HepG2 (cell line): ENCODE data around the gene CARMIL3. TPM values are rescaled to one million over a fixed set of nuclear protein-coding genes. Genes with fewer than 3 reads are reported as not detected.
A peak's percentile ranks its signal among the peaks of the same experiment; 100 is the strongest.

ENCODE experiments used
- AGO1 ChIP-seq: fragments of 200-400 bp; formaldehyde crosslinking; IDR thresholded peaks from 2 replicates; pipeline ENCODE4 v1.6.1; 2017; ENCODE audit warnings: mild to moderate bottlenecking, low read depth, low read length, moderate library complexity; ENCODE audit not compliant: poor library complexity, severe bottlenecking
- CHCHD3 ChIP-seq: sonication (generic); formaldehyde crosslinking; IDR thresholded peaks from 2 replicates; pipeline ENCODE4 v1.8.0; 2022; ENCODE audit warnings: mild to moderate bottlenecking, missing genetic modification reagents, moderate library complexity
- FOSL2 ChIP-seq: sonication (generic); formaldehyde crosslinking; IDR thresholded peaks from 2 replicates; pipeline ENCODE4 v1.4.0; 2020; ENCODE audit warnings: missing genetic modification reagents
- GLI4 ChIP-seq: sonication (generic); formaldehyde crosslinking; IDR thresholded peaks from 2 replicates; pipeline ENCODE4 v1.5.1; 2020; ENCODE audit warnings: missing genetic modification reagents, mild to moderate bottlenecking, moderate library complexity, borderline replicate concordance
- GTF3A ChIP-seq: sonication (generic); formaldehyde crosslinking; conservative IDR thresholded peaks from 2 replicates; pipeline ENCODE4 v1.4.0; 2020; ENCODE audit warnings: mild to moderate bottlenecking, missing genetic modification reagents
- HNRNPH1 ChIP-seq: fragments of 200-400 bp; formaldehyde crosslinking; optimal IDR thresholded peaks from 2 replicates; pipeline ENCODE3; 2017; ENCODE audit warnings: mild to moderate bottlenecking, low read depth, low read length
- HOXA5 ChIP-seq: sonication (generic); formaldehyde crosslinking; IDR thresholded peaks from 2 replicates; pipeline ENCODE4 v1.4.0; 2020; ENCODE audit warnings: missing genetic modification reagents
- HOXA9 ChIP-seq: sonication (generic); formaldehyde crosslinking; IDR thresholded peaks from 2 replicates; pipeline ENCODE4 v1.8.1; 2022; ENCODE audit warnings: missing genetic modification reagents, mild to moderate bottlenecking, moderate library complexity, borderline replicate concordance
- MED13 ChIP-seq: sonication (generic); formaldehyde crosslinking; IDR thresholded peaks from 2 replicates; pipeline ENCODE4 v1.5.0; 2020; ENCODE audit warnings: missing genetic modification reagents
- PAWR ChIP-seq: sonication (generic); formaldehyde crosslinking; IDR thresholded peaks from 2 replicates; pipeline ENCODE4 v1.4.0; 2020; ENCODE audit warnings: missing genetic modification reagents, mild to moderate bottlenecking, borderline replicate concordance
- PHF5A ChIP-seq: IDR thresholded peaks from one replicate; pipeline ENCODE4 v1.6.1; 2018; ENCODE audit warnings: low read depth, missing genetic modification reagents; ENCODE audit not compliant: unreplicated experiment
- PTBP1 ChIP-seq: fragments of 200-400 bp; formaldehyde crosslinking; IDR thresholded peaks from 2 replicates; pipeline ENCODE4 v1.6.1; 2018; ENCODE audit warnings: low read length, low read depth; ENCODE audit not compliant: poor library complexity, severe bottlenecking
- ZNF180 ChIP-seq: sonication (generic); formaldehyde crosslinking; IDR thresholded peaks from 2 replicates; pipeline ENCODE4 v1.4.0; 2020; ENCODE audit warnings: low read depth, missing genetic modification reagents, borderline replicate concordance
- ZNF496 ChIP-seq: sonication (generic); formaldehyde crosslinking; IDR thresholded peaks from 2 replicates; pipeline ENCODE4 v1.8.1; 2023; ENCODE audit warnings: mild to moderate bottlenecking, moderate library complexity, missing genetic modification reagents; ENCODE audit not compliant: insufficient replicate concordance
- ZNF547 ChIP-seq: sonication (generic); formaldehyde crosslinking; IDR thresholded peaks from 2 replicates; pipeline ENCODE4 v1.5.1; 2020; ENCODE audit warnings: mild to moderate bottlenecking, missing genetic modification reagents
- ZNF577 ChIP-seq: sonication (generic); formaldehyde crosslinking; IDR thresholded peaks from 2 replicates; pipeline ENCODE4 v1.4.0; 2020; ENCODE audit warnings: mild to moderate bottlenecking, low read depth, missing genetic modification reagents, borderline replicate concordance
- polyA plus RNA-seq, 8 experiments: library from polyadenylated mRNA; depleted of rRNA in 3 of 8; stranded (reverse) in 7 of 8; unstranded in 1 of 8; fragments of >200 nt; fragmentation: Illumina TruSeq in 4 of 8; extraction: Trizol in 4 of 8; gene quantifications; 2 replicates each; pipeline versions ENCODE4 v1.2.1 to v1.2.3, GENCODE V29; 2011 to 2016; ENCODE audit warnings: low read depth in 4 of 8, missing spikeins in 1 of 8, mixed read lengths in 1 of 8; ENCODE audit not compliant: insufficient read depth in 1 of 8
- total RNA-seq, 5 experiments: library from RNA; depleted of rRNA; stranded (reverse); fragments of >200 nt; fragmentation: Illumina TruSeq; extraction: Trizol; gene quantifications; 2 replicates each; pipeline ENCODE4 v1.2.3, GENCODE V29; 2016; ENCODE audit warnings: low read depth in 1 of 5
- TF ChIP-seq, protein P1 (sequence below): sonication (generic); formaldehyde crosslinking; IDR thresholded peaks from 2 replicates; pipeline ENCODE4 v1.4.0; 2020; ENCODE audit warnings: mild to moderate bottlenecking, missing genetic modification reagents, borderline replicate concordance
- TF ChIP-seq, protein P2 (sequence below): sonication (generic); formaldehyde crosslinking; IDR thresholded peaks from 2 replicates; pipeline ENCODE4 v1.4.0; 2020; ENCODE audit warnings: missing genetic modification reagents, borderline replicate concordance
- TF ChIP-seq, protein P3 (sequence below): sonication (generic); formaldehyde crosslinking; IDR thresholded peaks from 2 replicates; pipeline ENCODE4 v1.4.0; 2020; ENCODE audit warnings: missing genetic modification reagents
- TF ChIP-seq, protein P4 (sequence below): IDR thresholded peaks from 2 replicates; pipeline ENCODE4 v1.6.1; 2018; ENCODE audit warnings: missing genetic modification reagents, mild to moderate bottlenecking, missing compliant biosample characterization

Gene CARMIL3
- total and polyA plus RNA-seq, 2 of the 13 experiments (the other 11 are each of a cell fraction or from before 2014, with no cell fraction given), result 0.27 to 0.55 TPM

DNA sequence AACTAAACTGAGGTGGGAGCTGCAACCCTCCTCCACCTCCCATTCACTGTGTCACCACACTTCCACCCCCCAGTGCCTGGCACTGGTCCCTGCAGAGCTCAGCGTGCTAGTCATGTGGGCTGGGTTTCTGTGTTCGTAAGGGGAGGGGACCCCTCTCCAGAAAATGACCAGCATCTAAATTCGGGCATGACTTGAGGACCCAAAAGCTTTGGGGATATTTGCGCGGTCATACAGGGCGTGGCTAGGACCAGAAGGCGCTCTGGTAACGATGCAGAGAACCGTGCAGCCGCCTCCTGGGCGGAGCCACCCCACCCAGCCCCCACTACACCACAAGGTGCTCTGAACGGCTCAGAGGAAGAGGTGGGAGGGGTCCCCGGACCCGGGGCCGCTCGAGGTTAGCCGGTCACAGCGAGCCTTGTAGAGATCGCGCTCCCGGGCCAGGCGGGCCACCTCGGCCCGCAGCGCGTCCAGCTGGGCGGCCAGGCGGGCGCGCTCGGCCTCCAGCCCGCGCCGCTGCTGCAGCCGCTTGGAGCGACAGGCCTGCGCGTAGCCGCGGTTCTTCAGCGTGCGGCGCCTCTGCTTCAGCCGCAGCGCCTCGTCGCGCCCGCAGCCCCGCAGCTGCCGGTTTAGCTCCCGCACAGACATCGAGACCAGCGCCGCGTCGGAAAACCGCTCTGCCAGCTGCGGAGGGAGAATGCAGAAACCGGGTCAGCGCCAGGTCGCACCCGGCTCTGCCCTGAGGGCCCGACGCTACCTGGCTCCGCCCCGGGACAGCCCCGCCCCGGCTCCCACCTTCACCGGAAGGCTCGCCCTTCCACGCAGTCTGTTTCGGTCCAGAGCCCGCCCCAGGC lies 29.3 kb downstream of the CARMIL3 start (continued):
- no peak for TF ChIP-seq ZNF496 (CRISPR knock-in tag)
- TF ChIP-seq, protein P1, sequence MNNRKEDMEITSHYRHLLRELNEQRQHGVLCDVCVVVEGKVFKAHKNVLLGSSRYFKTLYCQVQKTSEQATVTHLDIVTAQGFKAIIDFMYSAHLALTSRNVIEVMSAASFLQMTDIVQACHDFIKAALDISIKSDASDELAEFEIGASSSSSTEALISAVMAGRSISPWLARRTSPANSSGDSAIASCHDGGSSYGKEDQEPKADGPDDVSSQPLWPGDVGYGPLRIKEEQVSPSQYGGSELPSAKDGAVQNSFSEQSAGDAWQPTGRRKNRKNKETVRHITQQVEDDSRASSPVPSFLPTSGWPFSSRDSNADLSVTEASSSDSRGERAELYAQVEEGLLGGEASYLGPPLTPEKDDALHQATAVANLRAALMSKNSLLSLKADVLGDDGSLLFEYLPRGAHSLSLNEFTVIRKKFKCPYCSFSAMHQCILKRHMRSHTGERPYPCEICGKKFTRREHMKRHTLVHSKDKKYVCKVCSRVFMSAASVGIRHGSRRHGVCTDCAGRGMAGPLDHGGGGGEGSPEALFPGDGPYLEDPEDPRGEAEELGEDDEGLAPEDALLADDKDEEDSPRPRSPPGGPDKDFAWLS (CRISPR knock-in tag), result no peak
- no peak for TF ChIP-seq GLI4 (CRISPR knock-in tag)
- no peak; the same call in 1 of the 2 replicates for TF ChIP-seq MED13 (CRISPR knock-in tag)
- no peak for TF ChIP-seq PHF5A
- TF ChIP-seq AGO1, result no peak
- no peak; the same call in 1 of the 2 replicates for TF ChIP-seq HOXA9 (CRISPR knock-in tag)
- TF ChIP-seq ZNF547, result peak; percentile 78; the same call in 1 of the 2 replicates
- peak; percentile 91; the same call in 1 of the 2 replicates for TF ChIP-seq CHCHD3 (CRISPR knock-in tag)
- TF ChIP-seq, protein P2, sequence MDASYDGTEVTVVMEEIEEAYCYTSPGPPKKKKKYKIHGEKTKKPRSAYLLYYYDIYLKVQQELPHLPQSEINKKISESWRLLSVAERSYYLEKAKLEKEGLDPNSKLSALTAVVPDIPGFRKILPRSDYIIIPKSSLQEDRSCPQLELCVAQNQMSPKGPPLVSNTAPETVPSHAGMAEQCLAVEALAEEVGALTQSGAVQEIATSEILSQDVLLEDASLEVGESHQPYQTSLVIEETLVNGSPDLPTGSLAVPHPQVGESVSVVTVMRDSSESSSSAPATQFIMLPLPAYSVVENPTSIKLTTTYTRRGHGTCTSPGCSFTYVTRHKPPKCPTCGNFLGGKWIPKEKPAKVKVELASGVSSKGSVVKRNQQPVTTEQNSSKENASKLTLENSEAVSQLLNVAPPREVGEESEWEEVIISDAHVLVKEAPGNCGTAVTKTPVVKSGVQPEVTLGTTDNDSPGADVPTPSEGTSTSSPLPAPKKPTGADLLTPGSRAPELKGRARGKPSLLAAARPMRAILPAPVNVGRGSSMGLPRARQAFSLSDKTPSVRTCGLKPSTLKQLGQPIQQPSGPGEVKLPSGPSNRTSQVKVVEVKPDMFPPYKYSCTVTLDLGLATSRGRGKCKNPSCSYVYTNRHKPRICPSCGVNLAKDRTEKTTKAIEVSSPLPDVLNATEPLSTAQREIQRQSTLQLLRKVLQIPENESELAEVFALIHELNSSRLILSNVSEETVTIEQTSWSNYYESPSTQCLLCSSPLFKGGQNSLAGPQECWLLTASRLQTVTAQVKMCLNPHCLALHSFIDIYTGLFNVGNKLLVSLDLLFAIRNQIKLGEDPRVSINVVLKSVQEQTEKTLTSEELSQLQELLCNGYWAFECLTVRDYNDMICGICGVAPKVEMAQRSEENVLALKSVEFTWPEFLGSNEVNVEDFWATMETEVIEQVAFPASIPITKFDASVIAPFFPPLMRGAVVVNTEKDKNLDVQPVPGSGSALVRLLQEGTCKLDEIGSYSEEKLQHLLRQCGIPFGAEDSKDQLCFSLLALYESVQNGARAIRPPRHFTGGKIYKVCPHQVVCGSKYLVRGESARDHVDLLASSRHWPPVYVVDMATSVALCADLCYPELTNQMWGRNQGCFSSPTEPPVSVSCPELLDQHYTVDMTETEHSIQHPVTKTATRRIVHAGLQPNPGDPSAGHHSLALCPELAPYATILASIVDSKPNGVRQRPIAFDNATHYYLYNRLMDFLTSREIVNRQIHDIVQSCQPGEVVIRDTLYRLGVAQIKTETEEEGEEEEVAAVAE, result peak; percentile 58; the same call in 1 of the 2 replicates
- TF ChIP-seq ZNF180 (CRISPR knock-in tag), result no peak
- no peak for TF ChIP-seq FOSL2 (CRISPR knock-in tag)
- no peak for TF ChIP-seq ZNF577 (CRISPR knock-in tag)
- TF ChIP-seq GTF3A (CRISPR knock-in tag), result no peak; the same call in 1 of the 2 replicates
- TF ChIP-seq PAWR (CRISPR knock-in tag), result no peak
- TF ChIP-seq HNRNPH1, result no peak
- TF ChIP-seq, protein P3, sequence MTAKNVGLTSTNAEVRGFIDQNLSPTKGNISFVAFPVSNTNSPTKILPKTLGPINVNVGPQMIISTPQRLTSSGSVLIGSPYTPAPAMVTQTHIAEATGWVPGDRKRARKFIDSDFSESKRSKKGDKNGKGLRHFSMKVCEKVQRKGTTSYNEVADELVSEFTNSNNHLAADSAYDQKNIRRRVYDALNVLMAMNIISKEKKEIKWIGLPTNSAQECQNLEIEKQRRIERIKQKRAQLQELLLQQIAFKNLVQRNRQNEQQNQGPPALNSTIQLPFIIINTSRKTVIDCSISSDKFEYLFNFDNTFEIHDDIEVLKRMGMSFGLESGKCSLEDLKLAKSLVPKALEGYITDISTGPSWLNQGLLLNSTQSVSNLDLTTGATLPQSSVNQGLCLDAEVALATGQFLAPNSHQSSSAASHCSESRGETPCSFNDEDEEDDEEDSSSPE (CRISPR knock-in tag), result peak; percentile 29
- TF ChIP-seq HOXA5, result no peak
- TF ChIP-seq PTBP1, result no peak
- TF ChIP-seq, protein P4, sequence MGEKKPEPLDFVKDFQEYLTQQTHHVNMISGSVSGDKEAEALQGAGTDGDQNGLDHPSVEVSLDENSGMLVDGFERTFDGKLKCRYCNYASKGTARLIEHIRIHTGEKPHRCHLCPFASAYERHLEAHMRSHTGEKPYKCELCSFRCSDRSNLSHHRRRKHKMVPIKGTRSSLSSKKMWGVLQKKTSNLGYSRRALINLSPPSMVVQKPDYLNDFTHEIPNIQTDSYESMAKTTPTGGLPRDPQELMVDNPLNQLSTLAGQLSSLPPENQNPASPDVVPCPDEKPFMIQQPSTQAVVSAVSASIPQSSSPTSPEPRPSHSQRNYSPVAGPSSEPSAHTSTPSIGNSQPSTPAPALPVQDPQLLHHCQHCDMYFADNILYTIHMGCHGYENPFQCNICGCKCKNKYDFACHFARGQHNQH (CRISPR knock-in tag), result peak; percentile 55; the same call in 1 of the 2 replicates
